ENCODE data around the gene FAM193B.

Gene FAM193B

GRCh38 chr5:177512736-177513380 is 41.5 kb downstream of the FAM193B start:
- no peak for DNase-seq

- no peak for DNase-seq
Measured at GRCh38 chr5:177511796-177512675, 42.3 kb downstream of the FAM193B start.

GRCh38 chr5:177511181-177511580 is 43.2 kb downstream of the FAM193B start:
- DNase-seq, result no peak

- no peak for DNase-seq
Measured at GRCh38 chr5:177510567-177511053, 43.8 kb downstream of the FAM193B start.

GRCh38 chr5:177509991-177510566 is 44.3 kb downstream of the FAM193B start:
- no peak for DNase-seq

GRCh38 chr5:177509381-177509951 is 44.9 kb downstream of the FAM193B start, which contains the start of gene DOK3:
Gene DOK3, minus strand, starts transcription at chr5:177509826. Its CDS starts 286 bp downstream, at chr5:177509540.
- DNase-seq, result no peak

GRCh38 chr5:177508837-177509236 is 45.5 kb downstream of the FAM193B start:
- no peak for DNase-seq

- no peak for DNase-seq
Measured at GRCh38 chr5:177508221-177508611, 46.1 kb downstream of the FAM193B start.

GRCh38 chr5:177507596-177508220 is 46.7 kb downstream of the FAM193B start:
- no peak for DNase-seq

GRCh38 chr5:177507165-177507564 is 47.2 kb downstream of the FAM193B start:
- DNase-seq, result no peak

GRCh38 chr5:177505075-177505474 is 49.3 kb downstream of the FAM193B start:
- no peak for DNase-seq

GRCh38 chr5:177504086-177505056 is 50.0 kb downstream of the FAM193B start:
- DNase-seq, result no peak

- no peak for DNase-seq
Measured at GRCh38 chr5:177503351-177504085, 50.8 kb downstream of the FAM193B start.

- no peak for DNase-seq
Measured at GRCh38 chr5:177502886-177503285, 51.5 kb downstream of the FAM193B start.

GRCh38 chr5:177501874-177502678 is 52.3 kb downstream of the FAM193B start:
- DNase-seq, result no peak

GRCh38 chr5:177500685-177501522 is 53.5 kb downstream of the FAM193B start:
- DNase-seq, result peak; percentile 68 to 88 (median 82)

- no peak for DNase-seq
Measured at GRCh38 chr5:177499842-177500241, 54.5 kb downstream of the FAM193B start.

- no peak for DNase-seq
Measured at GRCh38 chr5:177498013-177498787, 56.2 kb downstream of the FAM193B start.

Measured in activated naive CD4-positive, alpha-beta T cell (primary cell).